Measurements from ENCODE around the gene CDR2.

- TF ChIP-seq CTCF (IDR thresholded peaks at IDR 0.05) (no peak), POLR2A (IDR thresholded peaks at IDR 0.05) (no peak)
Observed at GRCh38 chr16:22360963-22361659, 13.3 kb downstream of the CDR2 start.

All from esophagus squamous epithelium (tissue), 4 donors.